HG02588 (cell line): ENCODE data around the gene TBC1D2B.
"Not testable (repeated sequence)": the region's sequence is repeated elsewhere in the genome, so short reads cannot be mapped to it uniquely, and the experiment has no call there.

Experiments
- ATAC-seq: cut with Tn5 transposase; IDR thresholded peaks from one replicate; pipeline ENCODE4 v1.9.1; 2021; ENCODE audit warnings: mild to moderate bottlenecking, moderate library complexity; ENCODE audit not compliant: unreplicated experiment

Gene TBC1D2B

GRCh38 chr15:77980098-77980497 lies 97.4 kb downstream of the TBC1D2B start:
- no peak for ATAC-seq

GRCh38 chr15:77979157-77979556 lies 98.4 kb downstream of the TBC1D2B start:
- ATAC-seq, result not testable (repeated sequence)

GRCh38 chr15:77978759-77979145 lies 98.8 kb downstream of the TBC1D2B start:
- ATAC-seq, result not testable (repeated sequence)

- not testable (repeated sequence) for ATAC-seq
Observed at GRCh38 chr15:77977903-77978758, 99.4 kb downstream of the TBC1D2B start.

GRCh38 chr15:77976760-77977525 lies 100.6 kb downstream of the TBC1D2B start:
- not testable (repeated sequence) for ATAC-seq

- ATAC-seq, result not testable (repeated sequence)
Observed at GRCh38 chr15:77976095-77976450, 101.4 kb downstream of the TBC1D2B start.

GRCh38 chr15:77975332-77976094 lies 102.0 kb downstream of the TBC1D2B start:
- no peak for ATAC-seq

- ATAC-seq, result no peak
Observed at GRCh38 chr15:77974416-77975331, 102.8 kb downstream of the TBC1D2B start.

GRCh38 chr15:77974098-77974414 lies 103.5 kb downstream of the TBC1D2B start:
- no peak for ATAC-seq

GRCh38 chr15:77973273-77974097 lies 104.0 kb downstream of the TBC1D2B start:
- not testable (repeated sequence) for ATAC-seq

GRCh38 chr15:77972706-77973105 lies 104.8 kb downstream of the TBC1D2B start:
- not testable (repeated sequence) for ATAC-seq

GRCh38 chr15:77971875-77972274 lies 105.6 kb downstream of the TBC1D2B start:
- ATAC-seq, result not testable (repeated sequence)

- ATAC-seq, result not testable (repeated sequence)
Observed at GRCh38 chr15:77970813-77971360, 106.6 kb downstream of the TBC1D2B start.

- ATAC-seq, result no peak
Observed at GRCh38 chr15:77969055-77969454, 108.5 kb downstream of the TBC1D2B start.

- ATAC-seq, result no peak
Observed at GRCh38 chr15:77967798-77968197, 109.7 kb downstream of the TBC1D2B start.

- not testable (repeated sequence) for ATAC-seq
Observed at GRCh38 chr15:77967235-77967615, 110.3 kb downstream of the TBC1D2B start.

GRCh38 chr15:77966540-77967234 lies 110.8 kb downstream of the TBC1D2B start:
- ATAC-seq, result no peak

GRCh38 chr15:77964193-77964592 lies 113.3 kb downstream of the TBC1D2B start:
- no peak for ATAC-seq
